ENCODE data around the gene ZNF730. TPM values are rescaled to one million over a fixed set of nuclear protein-coding genes. Genes with fewer than 3 reads are reported as not detected.
"Not testable (repeated sequence)": the region's sequence is repeated elsewhere in the genome, so short reads cannot be mapped to it uniquely, and the experiment has no call there.

ZNF730 gene
- under 1 TPM in 3 of 6 donors, not detected in 3; 0.13 to 0.59 (median 0.32) TPM for total RNA-seq
- under 1 TPM in 1 of 2 donors, not detected in 1; 0.26 TPM for polyA plus RNA-seq

DNA sequence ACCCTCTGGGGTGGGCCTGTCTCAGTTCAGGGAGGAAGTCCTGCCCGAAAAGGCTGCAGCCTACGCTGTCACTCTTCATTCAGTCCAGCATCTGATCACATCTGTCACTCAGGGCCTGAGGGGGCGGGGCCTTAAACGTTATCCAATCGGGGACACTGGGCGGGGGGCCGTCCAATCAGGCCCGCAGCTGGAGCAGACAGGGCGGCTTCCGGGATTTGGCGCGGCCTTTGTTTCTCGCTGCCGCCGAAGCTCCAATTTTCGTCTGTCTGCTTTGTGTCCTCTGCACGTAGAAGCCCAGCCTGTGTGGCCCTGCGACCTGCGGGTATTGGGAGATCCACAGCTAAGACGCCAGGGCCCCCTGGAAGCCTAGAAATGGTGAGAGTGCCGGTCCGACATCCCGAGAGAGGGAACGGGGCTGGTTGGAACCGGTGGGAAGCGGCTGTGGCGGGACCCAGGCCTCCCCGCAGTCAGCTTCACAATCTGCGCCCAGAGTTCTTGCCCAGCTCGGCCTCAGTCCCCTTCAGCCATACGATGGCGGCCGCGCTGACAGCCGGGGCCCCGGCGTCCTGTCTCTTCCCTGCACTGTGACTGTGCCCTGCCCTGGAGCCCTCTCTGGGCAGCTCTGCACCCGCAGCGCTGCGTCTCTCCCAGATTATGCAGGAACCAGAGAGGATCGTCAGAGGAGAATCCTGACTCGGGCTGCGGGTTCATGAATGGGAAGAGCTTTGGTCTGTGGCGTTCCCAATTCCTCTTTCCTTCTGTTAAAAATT, at the start of gene ZNF730:
Gene ZNF730, plus strand, starts transcription at position 224 of the 770 bp plus-strand sequence. Its CDS starts 149 bp downstream, at position 373.
- TF ChIP-seq, protein P1, sequence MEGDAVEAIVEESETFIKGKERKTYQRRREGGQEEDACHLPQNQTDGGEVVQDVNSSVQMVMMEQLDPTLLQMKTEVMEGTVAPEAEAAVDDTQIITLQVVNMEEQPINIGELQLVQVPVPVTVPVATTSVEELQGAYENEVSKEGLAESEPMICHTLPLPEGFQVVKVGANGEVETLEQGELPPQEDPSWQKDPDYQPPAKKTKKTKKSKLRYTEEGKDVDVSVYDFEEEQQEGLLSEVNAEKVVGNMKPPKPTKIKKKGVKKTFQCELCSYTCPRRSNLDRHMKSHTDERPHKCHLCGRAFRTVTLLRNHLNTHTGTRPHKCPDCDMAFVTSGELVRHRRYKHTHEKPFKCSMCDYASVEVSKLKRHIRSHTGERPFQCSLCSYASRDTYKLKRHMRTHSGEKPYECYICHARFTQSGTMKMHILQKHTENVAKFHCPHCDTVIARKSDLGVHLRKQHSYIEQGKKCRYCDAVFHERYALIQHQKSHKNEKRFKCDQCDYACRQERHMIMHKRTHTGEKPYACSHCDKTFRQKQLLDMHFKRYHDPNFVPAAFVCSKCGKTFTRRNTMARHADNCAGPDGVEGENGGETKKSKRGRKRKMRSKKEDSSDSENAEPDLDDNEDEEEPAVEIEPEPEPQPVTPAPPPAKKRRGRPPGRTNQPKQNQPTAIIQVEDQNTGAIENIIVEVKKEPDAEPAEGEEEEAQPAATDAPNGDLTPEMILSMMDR (IDR thresholded peaks at IDR 0.05), result no peak

DNA sequence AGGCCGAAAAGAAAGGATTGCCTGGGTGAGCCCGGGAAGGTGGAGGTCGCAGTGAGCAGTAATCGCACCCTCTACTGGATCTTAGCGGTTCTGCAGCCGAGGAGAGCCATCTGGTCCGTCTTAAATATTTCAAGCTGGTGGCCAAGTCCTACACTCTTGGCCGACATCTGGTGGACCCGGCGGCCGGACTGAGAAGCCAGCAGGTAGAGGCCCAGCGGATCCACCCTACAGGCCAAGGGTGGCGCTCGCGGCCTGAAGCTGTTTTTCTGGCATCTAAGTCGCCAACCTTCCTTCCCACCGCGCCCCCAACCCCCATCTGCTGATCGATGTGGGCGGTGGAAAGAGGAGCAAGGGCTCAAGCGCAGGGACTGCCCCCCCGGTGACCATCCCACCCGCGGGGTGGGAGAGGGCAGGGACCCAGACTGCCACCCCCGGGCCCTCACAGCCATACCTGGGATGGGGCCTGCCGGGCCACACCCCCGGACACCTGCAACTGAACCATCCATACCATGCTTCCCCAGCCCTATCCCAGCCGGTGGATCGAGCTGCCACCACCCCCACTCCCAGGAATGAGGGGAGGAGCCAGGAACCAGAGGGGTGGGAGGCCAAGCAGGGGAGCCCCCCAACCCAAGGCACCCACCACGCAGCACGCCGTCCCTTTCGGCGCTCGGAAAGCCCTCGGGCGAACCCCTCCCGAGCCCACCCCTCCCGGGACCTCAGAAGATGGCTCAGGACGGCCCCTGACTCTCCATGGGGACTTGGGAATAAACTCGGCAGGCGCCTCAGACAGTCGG, 46.3 kb upstream of the ZNF730 start:
- Histone ChIP-seq H3K36me3 (no peaks in the 10 kb centered on the region), H3K4me1 (no peaks in the 10 kb centered on the region), H3K4me3 (peak overlapping the region in 2 of 4 donors; percentile 8 to 28), H3K9me3 (no peaks in the 10 kb centered on the region), H3K27me3 (no peaks in the 10 kb centered on the region), H3K27ac (no peak overlapping the region)
- DNase-seq (peak in 3 of 6 donors; percentile 19 to 42 (median 27)), ATAC-seq (peak in 3 of 4 donors; percentile 49 to 71 (median 51)), FAIRE-seq (no peak)
- 5 to 7% methylated on average over 40 to 43 of the region's 43 CpGs for WGBS, 2 donors
- intact Hi-C loops (cut with DNase I), result no loop called here
- TF ChIP-seq, protein P1 (IDR thresholded peaks at IDR 0.05), result peak in 1 of 4 donors; percentile 27

More for the DNA sequence above, at the start of gene ZNF730:
- peak in 5 of 6 donors; percentile 12 to 63 (median 20) for DNase-seq
- 2 to 3% methylated on average over 41 to 44 of the region's 44 CpGs for WGBS, 2 donors
- Histone ChIP-seq H3K9me3 (no peaks in the 10 kb centered on the region), H3K4me3 (peak within 1 kb of the TSS in 3 of 4 donors; percentile 15 to 34 (median 28)), H3K36me3 (no peaks in the 10 kb centered on the region), H3K27ac (no peak within 1 kb of the TSS), H3K27me3 (no peaks in the 10 kb centered on the region), H3K4me1 (no peaks in the 10 kb centered on the region)
- FAIRE-seq, result no peak
- intact Hi-C loops (cut with DNase I), result no loop called here
- ATAC-seq, result peak; percentile 50 to 92 (median 82)

DNA sequence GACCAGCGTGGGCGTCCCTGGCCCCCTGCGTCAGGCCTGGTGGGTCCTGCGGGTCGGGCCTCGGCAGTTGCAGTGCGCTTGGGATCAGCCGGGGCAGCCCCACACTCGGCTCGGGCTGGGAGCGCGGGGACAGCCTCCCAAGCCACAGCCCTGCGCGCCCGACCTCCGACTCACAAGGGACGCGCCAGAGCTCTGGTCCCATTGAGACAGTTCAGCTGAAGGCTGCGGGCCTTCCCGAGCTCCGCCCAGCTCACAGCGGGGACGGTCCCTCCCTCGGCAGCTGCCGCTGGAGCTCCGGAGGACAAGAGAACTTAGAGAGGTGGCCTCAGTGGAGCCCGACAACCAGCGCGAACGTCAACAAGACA, 45.7 kb upstream of the ZNF730 start:
- no peaks in the 10 kb centered on the region for H3K4me1 ChIP-seq
- 1% methylated on average over 30 of the region's 30 CpGs for WGBS, 2 donors
- H3K4me3 ChIP-seq, result peak overlapping the region in 3 of 4 donors; percentile 8 to 28 (median 12)
- H3K27me3 ChIP-seq, result no peaks in the 10 kb centered on the region
- no peaks in the 10 kb centered on the region for H3K9me3 ChIP-seq
- DNase-seq (peak in 4 of 6 donors; percentile 17 to 62 (median 41)), FAIRE-seq (no peak), ATAC-seq (peak in 3 of 4 donors; percentile 34 to 71 (median 46))
- no peaks in the 10 kb centered on the region for H3K36me3 ChIP-seq
- no peak overlapping the region for H3K27ac ChIP-seq
- TF ChIP-seq, protein P1 (IDR thresholded peaks at IDR 0.05), result no peak
- intact Hi-C loops (cut with DNase I), result no loop called here

DNA sequence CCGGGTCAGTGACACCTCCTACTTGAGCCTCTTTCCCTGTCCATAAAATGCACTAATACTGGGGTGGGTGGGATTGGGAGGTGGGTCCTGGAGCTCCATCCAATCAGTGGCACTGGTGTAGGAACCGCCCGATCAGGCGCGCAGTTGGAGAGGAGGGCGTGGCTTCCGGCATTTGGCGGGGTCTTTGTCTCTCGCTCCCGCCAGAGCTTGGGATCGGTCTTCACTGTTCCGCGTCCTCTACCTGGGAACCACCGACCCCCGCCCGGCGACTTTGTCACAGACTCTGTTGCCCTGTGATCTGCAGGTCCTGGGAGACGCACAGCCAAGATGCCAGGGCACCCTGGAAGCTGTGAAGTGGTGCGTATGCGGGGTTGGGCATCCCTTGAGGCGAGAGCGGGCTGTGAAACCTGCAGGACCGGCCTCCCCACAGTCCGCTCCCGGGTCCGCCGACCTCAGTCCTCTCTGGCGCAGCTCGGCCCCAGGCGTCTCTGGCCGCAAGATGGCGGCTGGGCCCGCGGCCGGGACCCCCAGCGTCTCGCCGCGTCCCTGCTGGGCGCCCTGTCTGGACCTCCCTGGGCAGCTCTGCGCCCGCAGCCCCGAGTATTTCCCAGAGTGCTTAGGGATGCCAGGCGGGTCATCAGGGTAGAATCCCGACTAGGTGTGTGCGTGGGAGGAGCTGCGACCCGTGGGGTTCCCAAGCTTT, 41.6 kb upstream of the ZNF730 start:
- H3K27me3 ChIP-seq, result no peaks in the 10 kb centered on the region
- H3K4me3 ChIP-seq, result peak overlapping the region; percentile 26 to 42 (median 40)
- H3K27ac ChIP-seq, result no peak overlapping the region
- TF ChIP-seq, protein P1 (IDR thresholded peaks at IDR 0.05), result no peak
- H3K9me3 ChIP-seq, result no peaks in the 10 kb centered on the region
- H3K4me1 ChIP-seq, result no peaks in the 10 kb centered on the region
- H3K36me3 ChIP-seq, result no peaks in the 10 kb centered on the region
- FAIRE-seq, result no peak
- intact Hi-C loops (cut with DNase I), result no loop called here
- ATAC-seq, result peak; percentile 50 to 85 (median 81)
- peak; percentile 20 to 54 (median 36) for DNase-seq
- 0 to 1% methylated on average over 48 of the region's 48 CpGs for WGBS, 2 donors

DNA sequence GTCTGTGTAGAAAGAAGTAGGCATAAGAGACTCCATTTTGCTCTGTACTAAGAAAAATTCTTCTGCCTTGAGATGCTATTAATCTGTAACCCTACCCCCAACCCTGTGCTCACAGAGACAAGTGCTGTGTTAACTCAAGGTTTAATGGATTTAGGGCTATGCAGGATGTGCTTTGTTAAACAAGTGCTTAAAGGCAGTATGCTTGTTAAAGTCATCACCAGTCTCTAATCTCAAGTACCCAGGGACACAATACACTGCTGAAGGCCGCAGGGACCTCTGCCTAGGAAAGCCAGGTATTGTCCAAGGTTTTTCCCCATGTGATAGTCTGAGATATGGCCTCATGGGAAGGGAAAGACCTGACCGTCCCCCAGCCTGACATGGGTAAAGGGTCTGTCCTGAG, 39.0 kb upstream of the ZNF730 start:
- intact Hi-C loops (cut with DNase I); H3K27me3 ChIP-seq; H3K27ac ChIP-seq; DNase-seq; H3K36me3 ChIP-seq; H3K4me1 ChIP-seq; FAIRE-seq; ATAC-seq; H3K4me3 ChIP-seq; H3K9me3 ChIP-seq: not testable (repeated sequence)
- WGBS, 2 donors, result 39 to 52% methylated on average over 2 of the region's 2 CpGs

Data from pancreas (tissue), 10 donors.